SU-DHL-6 (cell line): Measurements from ENCODE around the gene ARFGEF3.

Experiments
- EZH2phosphoT487 ChIP-seq: fragments of 200-600 bp; sonication (generic), shearing (Covaris generic); conservative IDR thresholded peaks from 2 replicates; pipeline ENCODE4 v1.6.1; 2018; ENCODE audit warnings: mild to moderate bottlenecking, antibody characterized with exemption, low read length, moderate library complexity, mixed read lengths
- TF ChIP-seq, protein P1 (sequence below): fragments of 200-600 bp; sonication (generic); IDR thresholded peaks from one replicate; pipeline ENCODE4 v1.5.1; 2017; ENCODE audit warnings: antibody characterized with exemption, mild to moderate bottlenecking, low read length, moderate library complexity; ENCODE audit not compliant: insufficient read depth, poor library complexity, severe bottlenecking

DNA sequence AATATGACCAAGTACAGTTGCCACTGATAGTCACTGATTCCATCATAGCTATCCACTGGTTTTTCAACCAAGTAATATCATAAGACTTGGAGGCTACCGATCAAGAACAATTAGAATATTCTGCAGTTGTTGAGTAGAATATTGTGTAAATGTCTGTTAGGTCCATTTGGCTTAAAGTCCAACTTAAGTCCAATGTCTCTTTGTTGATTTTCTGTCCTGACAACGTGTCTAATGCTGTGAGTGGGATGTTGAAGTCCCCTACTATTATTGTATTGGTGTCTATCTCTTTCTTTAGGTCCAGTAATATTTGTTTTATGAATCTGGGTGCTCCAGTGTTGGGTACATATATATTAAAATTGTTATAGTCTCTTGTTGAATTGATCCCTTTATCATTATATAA, 13.9 kb downstream of the ARFGEF3 start:
- TF ChIP-seq, protein P1, sequence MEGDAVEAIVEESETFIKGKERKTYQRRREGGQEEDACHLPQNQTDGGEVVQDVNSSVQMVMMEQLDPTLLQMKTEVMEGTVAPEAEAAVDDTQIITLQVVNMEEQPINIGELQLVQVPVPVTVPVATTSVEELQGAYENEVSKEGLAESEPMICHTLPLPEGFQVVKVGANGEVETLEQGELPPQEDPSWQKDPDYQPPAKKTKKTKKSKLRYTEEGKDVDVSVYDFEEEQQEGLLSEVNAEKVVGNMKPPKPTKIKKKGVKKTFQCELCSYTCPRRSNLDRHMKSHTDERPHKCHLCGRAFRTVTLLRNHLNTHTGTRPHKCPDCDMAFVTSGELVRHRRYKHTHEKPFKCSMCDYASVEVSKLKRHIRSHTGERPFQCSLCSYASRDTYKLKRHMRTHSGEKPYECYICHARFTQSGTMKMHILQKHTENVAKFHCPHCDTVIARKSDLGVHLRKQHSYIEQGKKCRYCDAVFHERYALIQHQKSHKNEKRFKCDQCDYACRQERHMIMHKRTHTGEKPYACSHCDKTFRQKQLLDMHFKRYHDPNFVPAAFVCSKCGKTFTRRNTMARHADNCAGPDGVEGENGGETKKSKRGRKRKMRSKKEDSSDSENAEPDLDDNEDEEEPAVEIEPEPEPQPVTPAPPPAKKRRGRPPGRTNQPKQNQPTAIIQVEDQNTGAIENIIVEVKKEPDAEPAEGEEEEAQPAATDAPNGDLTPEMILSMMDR, result no peak
- TF ChIP-seq EZH2phosphoT487, result no peak
